Skin epidermis (tissue), 12 donors: ENCODE results near the gene LSAMP.

Experiments
- H3K27ac ChIP-seq, 21 experiments: fragments of 200-600 bp; sonication (generic) in 11 of 21; one replicate each; pipeline ENCODE4 v1.5.0; 2020; ENCODE audit warnings: mild to moderate bottlenecking in 3 of 21, inconsistent platforms in 2 of 21, moderate library complexity in 2 of 21
- H3K4me3 ChIP-seq, 7 experiments: fragments of 200-600 bp; sonication (generic) in 2 of 7; one replicate each; pipeline ENCODE4 v1.5.0; 2020; ENCODE audit warnings: inconsistent platforms in 2 of 7, mild to moderate bottlenecking in 2 of 7, moderate library complexity in 1 of 7

The LSAMP gene

GRCh38 chr3:116440196-116440595 is 5.1 kb downstream of the LSAMP start:
- H3K4me3 ChIP-seq, result no peak overlapping the region

GRCh38 chr3:116433552-116433951 is 11.7 kb downstream of the LSAMP start:
- no peak overlapping the region for H3K27ac ChIP-seq
- no peak overlapping the region for H3K4me3 ChIP-seq

More at GRCh38 chr3:116440196-116440595, 5.1 kb downstream of the LSAMP start:
- no peak overlapping the region for H3K27ac ChIP-seq

- Histone ChIP-seq H3K27ac (no peak overlapping the region), H3K4me3 (no peak overlapping the region)
These were observed 12.5 kb downstream of the LSAMP start for GRCh38 chr3:116432795-116433194.

- H3K27ac ChIP-seq, result no peak overlapping the region
These were observed 15.6 kb downstream of the LSAMP start for GRCh38 chr3:116429479-116430269.

GRCh38 chr3:116426036-116426435 is 19.3 kb downstream of the LSAMP start:
- Histone ChIP-seq H3K27ac (no peak overlapping the region), H3K4me3 (no peak overlapping the region)

More at GRCh38 chr3:116429479-116430269, 15.6 kb downstream of the LSAMP start:
- H3K4me3 ChIP-seq, result no peak overlapping the region

DNA sequence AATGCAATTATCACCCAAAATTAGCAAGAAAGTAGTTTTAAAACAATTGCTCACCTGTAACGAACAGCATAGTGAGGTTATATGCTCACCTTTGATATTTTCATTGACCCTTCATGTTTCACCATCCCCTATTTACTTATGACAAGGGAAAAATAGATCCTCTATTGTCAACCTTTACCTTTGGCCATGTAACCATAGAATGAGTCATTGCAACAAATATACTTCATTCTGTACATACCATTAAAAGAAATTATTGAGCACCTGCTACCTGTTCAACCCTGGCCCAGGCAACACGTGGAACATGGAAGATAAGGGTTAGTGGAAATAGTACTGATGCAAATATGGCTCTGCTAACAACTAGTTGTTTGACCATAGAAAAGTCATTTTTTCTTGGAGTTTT is 20.2 kb downstream of the LSAMP start:
- H3K4me3 ChIP-seq, result no peak overlapping the region
- no peak overlapping the region for H3K27ac ChIP-seq

GRCh38 chr3:116423945-116424344 is 21.3 kb downstream of the LSAMP start:
- H3K27ac ChIP-seq, result no peak overlapping the region
- H3K4me3 ChIP-seq, result no peak overlapping the region

- H3K27ac ChIP-seq, result no peak overlapping the region
- no peak overlapping the region for H3K4me3 ChIP-seq
These were observed 21.9 kb downstream of the LSAMP start for GRCh38 chr3:116423374-116423773.

- Histone ChIP-seq H3K27ac (no peak overlapping the region), H3K4me3 (no peak overlapping the region)
These were observed 28.1 kb downstream of the LSAMP start for GRCh38 chr3:116417151-116417550.

DNA sequence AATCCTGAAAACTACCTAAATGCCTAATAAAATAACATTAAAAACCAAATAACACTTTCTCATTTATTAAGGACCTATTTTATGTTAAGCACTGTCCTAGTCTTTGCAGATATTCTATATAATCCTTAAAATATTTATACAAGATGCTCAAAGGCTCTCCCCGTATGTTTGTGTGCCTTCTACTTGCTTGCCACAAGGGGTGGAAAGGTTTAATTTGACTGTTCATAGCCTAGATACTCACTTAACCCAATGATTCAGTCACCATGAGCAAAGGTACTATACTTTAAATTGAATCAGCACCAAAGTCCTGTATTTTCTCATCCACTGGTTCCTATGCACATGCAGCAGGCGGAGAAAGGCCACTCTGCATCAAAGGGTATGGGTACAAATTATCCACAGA is 32.0 kb downstream of the LSAMP start:
- no peak overlapping the region for H3K27ac ChIP-seq
- no peak overlapping the region for H3K4me3 ChIP-seq

DNA sequence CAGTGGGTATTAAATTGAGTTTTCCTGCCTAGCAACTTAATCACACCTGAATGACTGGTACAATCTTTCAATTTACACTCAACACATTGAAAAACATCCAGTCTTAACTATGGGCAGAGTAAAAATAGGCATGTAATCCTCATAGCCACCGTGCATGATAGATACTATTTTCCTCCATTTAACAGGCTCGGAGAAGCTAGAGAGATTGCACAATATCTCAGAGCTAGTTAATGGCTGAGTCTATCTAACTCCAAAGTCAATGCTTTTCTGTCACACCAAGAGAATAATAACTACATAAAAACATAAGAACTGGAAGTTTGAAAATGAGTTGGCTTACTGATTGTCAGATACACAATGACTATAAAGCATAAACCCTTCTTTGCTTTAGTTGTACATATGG is 36.8 kb downstream of the LSAMP start:
- Histone ChIP-seq H3K4me3 (no peak overlapping the region), H3K27ac (no peak overlapping the region)

- no peak overlapping the region for H3K27ac ChIP-seq
- no peak overlapping the region for H3K4me3 ChIP-seq
These were observed 40.1 kb downstream of the LSAMP start for GRCh38 chr3:116405231-116405630.

- no peak overlapping the region for H3K27ac ChIP-seq
- H3K4me3 ChIP-seq, result no peak overlapping the region
These were observed 45.5 kb downstream of the LSAMP start for GRCh38 chr3:116399701-116400226.

GRCh38 chr3:116394365-116394764 is 50.9 kb downstream of the LSAMP start:
- H3K4me3 ChIP-seq, result no peak overlapping the region
- H3K27ac ChIP-seq, result no peak overlapping the region

- Histone ChIP-seq H3K4me3 (no peak overlapping the region), H3K27ac (no peak overlapping the region)
These were observed 52.1 kb downstream of the LSAMP start for GRCh38 chr3:116393199-116393598.

DNA sequence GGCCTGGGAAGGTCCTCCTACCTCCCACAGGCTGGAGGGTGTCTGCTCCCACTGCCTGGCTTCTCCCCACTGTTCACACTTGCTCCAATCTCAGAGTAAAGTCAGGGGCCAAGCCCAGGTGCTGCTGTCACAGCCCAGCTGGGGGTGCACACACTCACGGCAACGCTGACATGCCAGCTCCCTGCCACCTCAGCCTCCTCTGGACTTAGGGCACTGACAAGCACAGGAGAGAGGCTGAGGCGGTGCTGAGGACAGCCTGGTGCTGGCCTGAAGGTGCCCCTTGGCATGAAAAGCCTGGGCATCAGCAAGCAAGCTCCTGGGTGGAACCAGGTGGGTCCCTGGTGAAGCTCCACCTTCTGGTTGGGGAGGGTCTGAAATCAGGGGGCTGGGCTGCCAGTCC is 53.0 kb downstream of the LSAMP start:
- H3K4me3 ChIP-seq, result no peak overlapping the region
- H3K27ac ChIP-seq, result no peak overlapping the region

DNA sequence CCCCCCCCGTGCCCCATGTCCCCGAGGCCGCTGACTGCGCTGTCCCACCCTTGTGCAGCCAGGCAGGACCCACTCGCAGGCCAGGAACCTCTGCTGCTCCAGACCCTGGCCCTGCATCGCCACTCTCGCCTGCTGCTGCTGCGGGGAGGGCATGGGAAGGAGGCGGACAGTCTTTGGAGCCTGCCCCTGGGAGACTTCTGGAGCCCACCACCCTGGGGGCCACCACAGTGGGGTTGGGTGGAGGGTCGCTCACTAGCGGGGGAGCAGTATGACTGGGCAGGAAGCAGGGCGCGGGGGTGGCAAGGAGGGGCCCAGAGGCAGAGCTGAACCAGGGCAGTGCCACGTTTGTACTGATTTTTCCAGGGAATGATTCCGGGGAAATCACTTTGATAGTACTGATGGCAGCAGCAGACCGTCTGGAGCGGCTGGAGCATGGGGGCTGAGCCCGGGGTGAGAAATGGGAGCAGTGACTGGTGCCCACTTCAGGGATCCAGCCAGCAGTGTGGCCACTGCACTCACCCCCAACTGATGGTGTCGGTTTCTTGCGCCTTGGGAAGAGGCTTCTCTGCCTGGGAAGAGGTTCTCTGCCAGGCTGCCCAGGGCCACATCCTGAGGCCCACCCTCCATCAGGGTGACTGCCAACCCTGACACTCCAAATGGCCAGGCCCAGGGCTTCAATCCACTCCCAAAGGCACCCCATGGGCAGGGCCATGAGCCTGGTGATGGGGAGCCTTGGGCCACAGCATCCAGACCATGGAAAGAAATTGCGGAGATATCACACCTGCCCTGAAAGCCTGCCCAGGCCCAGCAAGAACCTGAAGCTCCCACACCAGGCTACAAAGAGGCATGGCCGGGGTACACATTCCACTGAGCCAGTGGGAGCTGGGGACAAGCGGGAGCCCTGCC is 53.7 kb downstream of the LSAMP start:
- H3K27ac ChIP-seq, result no peak overlapping the region

DNA sequence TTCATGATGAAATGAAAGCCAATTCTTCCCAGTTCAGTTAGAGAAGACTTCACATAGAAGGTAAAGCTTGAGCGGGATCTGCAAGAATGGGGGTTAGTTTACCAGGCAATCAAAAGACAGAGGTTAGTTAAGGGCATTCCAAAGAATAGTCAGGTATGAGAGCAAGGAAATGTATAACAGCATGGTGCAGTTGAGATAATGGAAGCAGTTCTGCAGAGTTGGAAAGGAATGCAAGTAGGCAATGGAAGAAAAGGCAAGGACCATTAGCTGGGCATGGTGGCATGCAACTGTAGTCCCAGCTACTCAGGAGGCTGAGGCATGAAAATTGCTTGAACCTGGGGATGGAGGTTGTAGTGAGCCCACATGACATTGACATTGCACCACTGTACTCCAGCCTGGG is 55.0 kb downstream of the LSAMP start:
- H3K4me3 ChIP-seq, result no peak overlapping the region
- no peak overlapping the region for H3K27ac ChIP-seq

More for the DNA sequence above, 53.7 kb downstream of the LSAMP start:
- H3K4me3 ChIP-seq, result no peak overlapping the region

DNA sequence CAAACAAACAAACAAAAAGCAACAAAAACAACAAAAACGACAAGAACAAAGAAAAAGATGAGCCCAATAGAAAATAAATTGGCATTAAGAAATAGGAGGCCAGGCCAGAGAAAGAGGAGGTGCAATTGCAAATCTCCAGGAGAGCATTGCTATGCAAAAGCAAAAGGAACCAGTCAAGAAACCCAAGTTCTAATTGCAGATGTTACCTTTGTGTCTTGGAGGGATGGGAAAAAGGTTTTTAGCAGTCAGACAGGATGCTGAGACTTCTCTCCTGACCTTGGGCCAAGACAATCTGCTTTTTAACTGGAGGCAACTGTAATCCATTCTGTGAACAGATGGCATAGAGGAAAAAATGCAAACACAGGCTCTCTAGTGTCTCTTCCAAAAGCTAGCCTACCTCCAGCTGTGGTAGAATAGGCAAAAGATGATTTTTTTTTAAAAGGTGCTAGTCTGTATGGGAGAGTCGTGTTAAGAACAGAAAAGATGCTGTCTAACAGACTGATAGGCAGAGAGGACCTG is 56.4 kb downstream of the LSAMP start:
- H3K4me3 ChIP-seq, result no peak overlapping the region
- H3K27ac ChIP-seq, result peak overlapping the region in 1 of 21 experiments; percentile 23

- H3K4me3 ChIP-seq, result no peak overlapping the region
- H3K27ac ChIP-seq, result no peak overlapping the region
These were observed 59.1 kb downstream of the LSAMP start for GRCh38 chr3:116386168-116386567.
